A549 treated with AZD9567 at 1 μM for 4 hours (cell line): ENCODE data around the gene PTBP1. TPM values are rescaled to one million over a fixed set of nuclear protein-coding genes. Genes with fewer than 3 reads are reported as not detected.

Source experiments
- total RNA-seq: library from RNA; stranded (reverse); fragments of 200-300 nt; extraction: Qiagen RNA extraction; gene quantifications from 5 replicates; pipeline ENCODE4 v1.2.3, GENCODE V29; 2022; ENCODE audit not compliant: insufficient read depth

The PTBP1 gene
- total RNA-seq = 220 to 256 TPM (median 229 TPM) in 5 replicates

GRCh38 chr19:796692-797527 lies at the start of gene PTBP1:
PTBP1 (plus strand) TSS chr19:797452; CDS start chr19:797498, 46 bp downstream.

GRCh38 chr19:750640-751423 lies 46.4 kb upstream of the PTBP1 start, which contains the start of gene MISP:
MISP (plus strand) TSS chr19:751112; CDS start chr19:756947, 5,835 bp downstream.

GRCh38 chr19:821825-822503 lies 24.7 kb downstream of the PTBP1 start, which contains the start of gene PLPPR3:
PLPPR3 (minus strand) TSS chr19:821955; CDS start chr19:821559, 396 bp downstream.

GRCh38 chr19:827710-828321 lies 30.6 kb downstream of the PTBP1 start, which contains the start of gene AZU1:
AZU1 (plus strand) TSS chr19:827837; CDS start chr19:827847, 10 bp downstream.

GRCh38 chr19:840519-841206 lies 43.4 kb downstream of the PTBP1 start, which contains the start of gene PRTN3:
PRTN3 (plus strand) TSS chr19:840999; CDS start chr19:841009, 10 bp downstream.

GRCh38 chr19:852136-853013 lies 55.1 kb downstream of the PTBP1 start, which contains the start of gene ELANE:
ELANE (plus strand) TSS chr19:852303; CDS start chr19:852329, 26 bp downstream.

GRCh38 chr19:858868-859843 lies 61.9 kb downstream of the PTBP1 start, which contains the start of gene CFD:
CFD (plus strand) TSS chr19:859664; CDS start chr19:859690, 26 bp downstream.

Other genes starting within 250 kb of the PTBP1 start
- 672 to 739 TPM (median 723 TPM) in 5 replicates for gene BSG, start 224.9 kb upstream of the PTBP1 start, total RNA-seq
- 26.8 to 36.7 TPM (median 34.9 TPM) in 5 replicates for gene HCN2, start 207.6 kb upstream of the PTBP1 start, total RNA-seq
- gene POLRMT, start 163.9 kb upstream of the PTBP1 start, total RNA-seq = 79.2 to 97.4 TPM (median 83.6 TPM) in 5 replicates
- 0.58 to 0.97 TPM (median 0.78 TPM) in 4 of 5 replicates, not detected in the other for gene FGF22, start 157.6 kb upstream of the PTBP1 start, total RNA-seq
- gene RNF126, start 134.2 kb upstream of the PTBP1 start, total RNA-seq = 63.5 to 73.3 TPM (median 72.5 TPM) in 5 replicates
- gene FSTL3, start 121.1 kb upstream of the PTBP1 start, total RNA-seq = 198 to 279 TPM (median 261 TPM) in 5 replicates
- gene PRSS57, start 102.0 kb upstream of the PTBP1 start, total RNA-seq = 0.10 to 0.32 TPM (median 0.13 TPM) in 3 of 5 replicates, not detected in the others
- gene PALM, start 88.5 kb upstream of the PTBP1 start, total RNA-seq = 6.7 to 14.2 TPM (median 12.8 TPM) in 5 replicates
- 63.4 to 77.5 TPM (median 76.5 TPM) in 5 replicates for gene MISP, start 46.3 kb upstream of the PTBP1 start, total RNA-seq
- 2.9 to 4.8 TPM (median 4.2 TPM) in 5 replicates for gene PLPPR3, start 24.5 kb downstream of the PTBP1 start, total RNA-seq
- 0.22 to 0.41 TPM (median 0.27 TPM) in 4 of 5 replicates, not detected in the other for gene AZU1, start 30.4 kb downstream of the PTBP1 start, total RNA-seq
- gene PRTN3, start 43.5 kb downstream of the PTBP1 start, total RNA-seq = 0.20 to 0.55 TPM (median 0.32 TPM) in 4 of 5 replicates, not detected in the other
- 0.09 to 0.18 TPM (median 0.12 TPM) in 4 of 5 replicates, not detected in the other for gene ELANE, start 54.9 kb downstream of the PTBP1 start, total RNA-seq
- 19.2 to 25.8 TPM (median 23.5 TPM) in 5 replicates for gene CFD, start 62.2 kb downstream of the PTBP1 start, total RNA-seq
- 16.3 to 22.4 TPM (median 19.0 TPM) in 5 replicates for gene MED16, start 95.7 kb downstream of the PTBP1 start, total RNA-seq
- not detected in 5 replicates for gene RNU6-9, start 96.0 kb downstream of the PTBP1 start, total RNA-seq
- gene R3HDM4, start 115.8 kb downstream of the PTBP1 start, total RNA-seq = 20.0 to 43.9 TPM (median 40.6 TPM) in 5 replicates
- gene KISS1R, start 119.9 kb downstream of the PTBP1 start, total RNA-seq = 0.28 to 0.65 TPM (median 0.43 TPM) in 4 of 5 replicates, not detected in the other
- 3.2 to 5.1 TPM (median 3.9 TPM) in 5 replicates for gene ARID3A, start 128.6 kb downstream of the PTBP1 start, total RNA-seq
- gene WDR18, start 186.9 kb downstream of the PTBP1 start, total RNA-seq = 45.2 to 72.8 TPM (median 66.3 TPM) in 5 replicates
- gene GRIN3B, start 203.0 kb downstream of the PTBP1 start, total RNA-seq = 2.0 to 3.7 TPM (median 3.3 TPM) in 4 of 5 replicates, not detected in the other
- gene TMEM259, start 223.7 kb downstream of the PTBP1 start, total RNA-seq = 81.7 to 126 TPM (median 123 TPM) in 5 replicates
- gene RNU6-2, start 224.1 kb downstream of the PTBP1 start, total RNA-seq = not detected in 5 replicates
- gene CNN2, start 229.2 kb downstream of the PTBP1 start, total RNA-seq = 59.2 to 96.5 TPM (median 67.0 TPM) in 5 replicates
- 11.2 to 16.3 TPM (median 13.7 TPM) in 5 replicates for gene ABCA7, start 242.7 kb downstream of the PTBP1 start, total RNA-seq